Measurements from ENCODE around the gene BRCA2.

Gene BRCA2

DNA sequence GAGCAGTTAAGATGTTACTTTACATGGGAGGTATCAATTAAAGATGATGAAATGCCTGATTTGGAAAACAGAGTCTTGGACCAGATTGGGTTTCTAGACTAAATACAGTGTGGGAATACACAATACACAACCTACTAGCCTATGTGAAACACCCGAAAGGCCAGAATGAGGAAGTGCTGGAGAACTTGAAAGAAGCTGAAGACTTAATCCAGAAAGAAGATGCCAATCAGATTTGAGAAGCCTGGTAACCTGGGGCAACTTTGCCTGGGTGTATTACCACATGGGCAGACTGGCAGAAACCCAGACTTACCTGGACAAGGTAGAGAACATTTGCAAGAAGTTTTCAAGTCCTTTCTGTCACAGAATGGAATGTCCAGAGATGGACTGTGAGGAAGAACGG, 69.4 kb downstream of the BRCA2 start:
- no peak for DNase-seq

DNA sequence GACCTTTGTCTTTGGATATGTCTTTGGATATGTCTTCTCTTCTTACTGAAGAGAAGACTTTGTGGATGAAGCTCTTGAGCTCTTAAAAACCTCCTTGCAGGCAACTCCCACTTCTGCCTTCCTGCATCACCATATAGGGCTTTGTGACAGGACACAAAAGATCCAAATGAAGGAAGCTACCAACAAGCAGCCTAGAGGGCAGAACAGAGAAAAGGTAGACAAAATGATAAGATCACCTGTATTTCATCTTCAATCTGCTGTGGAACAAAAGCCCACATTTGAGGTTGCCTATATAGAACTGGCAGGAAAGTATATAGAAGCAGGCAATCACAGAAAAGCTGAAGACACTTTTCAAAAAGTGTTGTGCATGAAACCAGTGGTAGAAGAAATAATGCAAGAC, 70.1 kb downstream of the BRCA2 start:
- no peak for DNase-seq

DNA sequence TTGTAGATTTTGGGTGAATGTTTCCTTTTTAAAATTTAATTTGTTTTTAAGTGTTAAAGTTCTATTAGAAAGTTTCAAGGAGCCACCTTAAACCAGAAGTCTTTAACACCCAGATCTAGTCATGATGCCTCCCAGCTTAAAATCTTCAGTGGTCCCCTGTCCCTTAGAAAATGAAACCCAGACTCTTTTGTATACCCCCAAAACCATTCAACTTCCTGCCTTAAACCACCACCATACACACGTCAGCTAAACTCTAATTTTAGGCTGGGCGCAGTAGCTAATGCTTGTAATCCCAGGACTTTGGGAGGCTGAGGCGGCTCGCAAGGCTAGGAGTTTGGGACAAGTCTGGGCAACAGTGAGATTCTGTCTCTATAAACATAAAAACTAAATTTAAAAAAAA, 74.7 kb downstream of the BRCA2 start:
- DNase-seq = no peak

DNA sequence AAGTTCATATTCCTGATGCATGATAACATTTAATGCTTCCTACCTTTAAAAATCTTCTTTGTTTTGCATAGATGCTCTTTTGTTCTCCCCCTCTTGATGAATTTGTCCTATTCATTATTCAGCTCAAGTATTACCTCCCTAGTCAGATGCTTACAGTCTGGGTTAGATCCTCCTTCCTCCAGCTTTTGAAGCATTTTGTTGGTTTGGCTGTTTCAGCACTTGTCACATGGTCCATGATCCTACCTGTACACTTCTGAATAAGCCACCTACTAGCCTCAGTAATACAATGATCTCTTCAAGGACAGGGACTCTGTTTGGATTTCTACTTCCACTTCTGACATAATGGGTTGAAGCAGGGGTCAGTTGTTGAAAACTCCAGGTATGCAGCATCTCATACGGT, 75.2 kb downstream of the BRCA2 start:
- no peak for DNase-seq

DNA sequence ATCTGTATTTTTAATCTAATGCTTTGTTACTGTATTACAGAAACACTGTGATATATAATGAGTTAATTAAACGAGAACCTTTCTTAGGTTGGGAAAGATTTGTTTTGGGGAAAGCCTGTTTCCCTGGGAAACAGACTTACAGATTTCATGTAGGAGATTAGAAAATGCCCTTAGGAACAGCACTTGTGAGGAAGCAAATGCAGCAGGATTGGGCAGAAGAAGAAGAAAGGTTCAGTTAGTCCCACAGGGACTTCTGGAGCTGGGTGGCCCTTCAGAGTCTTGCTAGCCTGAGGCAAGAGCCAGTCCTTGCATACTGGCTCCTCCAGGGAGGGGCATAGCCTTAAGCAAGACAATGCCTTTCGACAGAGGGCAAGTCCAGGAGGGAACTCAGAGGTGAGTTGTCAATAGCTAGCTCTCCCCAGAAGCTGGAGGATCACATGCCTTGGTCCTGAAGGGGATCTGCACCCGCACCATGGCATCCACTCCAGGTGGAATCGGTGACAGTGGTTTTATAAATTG, 75.9 kb downstream of the BRCA2 start:
- DNase-seq = no peak

DNA sequence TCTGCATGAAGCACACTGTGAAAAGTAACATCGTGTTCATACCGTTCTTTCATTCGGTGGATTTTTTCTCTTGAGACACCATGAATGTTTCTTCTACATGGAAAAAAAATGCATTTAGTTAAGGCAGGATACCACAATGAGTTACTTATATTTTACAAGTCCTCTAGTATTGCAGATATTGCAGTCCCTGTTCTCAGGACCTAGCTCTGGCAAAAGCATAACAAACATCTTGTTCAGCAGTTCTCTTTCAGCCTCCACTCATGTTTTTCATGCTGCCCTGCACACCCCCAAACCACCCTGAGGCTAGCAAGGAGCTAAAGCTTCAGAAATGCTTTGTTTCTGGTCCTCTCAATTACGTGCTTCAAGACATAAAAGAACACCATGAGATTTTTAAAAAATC, 87.8 kb downstream of the BRCA2 start:
- DNase-seq = no peak

DNA sequence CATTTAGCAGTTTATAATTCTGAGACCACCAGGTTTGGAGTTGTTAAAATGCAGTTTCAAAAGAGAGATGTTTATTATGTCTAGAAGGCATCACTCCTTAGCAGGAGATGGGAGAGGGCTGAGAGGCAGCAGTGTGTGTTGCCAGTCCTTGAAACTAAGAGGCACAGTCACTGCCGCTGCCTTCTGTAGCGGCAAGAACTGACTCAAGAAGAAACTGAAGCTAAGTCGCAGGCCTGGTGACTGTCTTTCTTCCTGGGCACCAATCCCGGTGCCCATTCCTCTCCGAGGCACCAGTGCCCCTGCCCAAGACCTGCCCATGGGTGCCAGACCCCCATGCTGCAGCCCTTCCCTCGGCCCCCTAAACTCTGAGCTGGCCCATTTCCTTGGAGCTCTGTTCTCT, 92.5 kb downstream of the BRCA2 start:
- DNase-seq = no peak

DNA sequence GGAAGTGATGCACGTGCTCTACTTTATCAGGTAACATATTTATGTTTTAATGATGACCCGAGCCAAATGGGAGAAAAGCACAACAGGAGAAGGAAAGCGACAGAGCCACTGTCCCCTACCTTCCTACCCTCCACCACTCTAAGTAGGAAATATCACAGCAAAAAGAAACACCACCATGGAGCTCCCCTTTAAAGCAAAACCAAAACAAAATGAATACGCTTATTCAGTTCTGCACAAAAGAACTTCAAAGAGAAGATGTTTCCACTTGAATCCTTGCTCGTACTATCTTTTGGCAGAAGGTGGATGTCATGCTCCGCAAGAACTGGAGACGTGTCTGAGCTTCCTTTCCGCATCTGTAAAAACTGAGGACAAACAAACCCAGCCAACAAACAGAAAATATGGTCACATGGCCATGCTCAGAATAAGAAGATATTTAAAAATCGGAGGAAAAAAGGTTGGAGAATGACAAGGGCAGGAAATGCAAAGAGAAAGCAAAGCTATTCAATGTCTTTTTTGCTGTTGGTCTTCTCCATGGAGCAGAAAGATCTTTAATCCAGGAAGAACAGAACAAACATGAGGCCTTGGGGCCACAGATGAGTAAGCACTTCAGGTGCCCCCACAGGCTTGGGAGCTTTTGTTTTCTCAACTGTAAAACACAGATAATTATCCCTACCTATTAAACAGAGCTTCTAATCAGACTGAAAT, 93.1 kb downstream of the BRCA2 start:
- no peak for DNase-seq

DNA sequence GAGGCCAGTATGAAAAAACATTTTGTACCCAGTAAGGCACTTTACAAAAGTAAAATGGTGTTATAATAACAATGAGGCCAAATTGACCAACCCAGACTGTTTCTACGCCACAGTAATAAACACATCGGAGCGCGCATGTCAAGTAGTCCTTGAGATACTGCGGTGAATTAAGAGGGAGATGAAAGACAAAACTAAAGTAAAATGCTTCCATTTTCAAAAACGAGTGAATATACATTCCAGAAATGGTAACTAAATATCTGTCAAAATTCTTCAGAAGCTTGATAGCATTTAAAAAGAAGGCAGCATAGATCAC, 93.6 kb downstream of the BRCA2 start:
- DNase-seq = no peak

DNA sequence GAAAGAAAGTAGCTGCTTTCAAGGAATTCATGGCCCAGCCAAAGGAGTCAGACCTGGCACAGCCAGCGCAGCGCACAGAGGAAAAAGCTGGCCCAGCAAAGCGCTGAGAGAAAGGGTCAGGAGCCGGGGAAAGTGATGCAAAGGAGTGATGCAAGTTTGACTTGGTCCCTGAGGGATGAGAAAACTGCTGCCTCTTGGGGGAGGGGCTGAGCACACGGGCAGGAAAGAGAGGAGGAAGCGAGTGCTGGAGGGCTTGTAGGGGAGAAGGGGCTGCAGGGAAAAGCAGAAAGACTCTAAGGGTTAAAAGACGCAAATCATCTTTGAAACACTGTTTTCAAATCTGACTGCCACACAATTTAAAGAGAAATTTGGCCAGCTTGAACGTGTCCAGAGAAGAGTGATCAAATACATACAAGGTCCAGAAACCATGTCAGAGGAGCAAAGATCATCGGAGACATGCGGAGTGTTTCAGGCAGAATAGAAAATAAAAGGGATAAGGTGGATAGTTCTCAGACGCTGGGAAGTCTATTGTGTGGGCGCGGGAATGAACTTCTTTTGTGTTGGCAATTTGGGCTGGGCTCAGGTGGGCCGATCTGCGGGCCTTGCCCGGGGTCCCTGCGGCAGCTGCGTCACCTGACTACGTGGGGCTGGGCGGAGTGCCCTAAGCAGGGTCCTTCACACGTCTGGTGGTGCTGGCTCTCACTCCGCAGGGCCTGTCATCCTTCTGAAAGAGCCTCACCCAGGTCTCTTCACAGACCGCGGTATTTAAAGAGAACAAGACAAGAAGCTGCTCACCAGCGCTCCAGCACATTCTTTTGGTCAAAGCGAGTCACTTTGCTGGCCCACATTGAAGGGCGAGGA, 94.5 kb downstream of the BRCA2 start:
- no peak for DNase-seq

DNA sequence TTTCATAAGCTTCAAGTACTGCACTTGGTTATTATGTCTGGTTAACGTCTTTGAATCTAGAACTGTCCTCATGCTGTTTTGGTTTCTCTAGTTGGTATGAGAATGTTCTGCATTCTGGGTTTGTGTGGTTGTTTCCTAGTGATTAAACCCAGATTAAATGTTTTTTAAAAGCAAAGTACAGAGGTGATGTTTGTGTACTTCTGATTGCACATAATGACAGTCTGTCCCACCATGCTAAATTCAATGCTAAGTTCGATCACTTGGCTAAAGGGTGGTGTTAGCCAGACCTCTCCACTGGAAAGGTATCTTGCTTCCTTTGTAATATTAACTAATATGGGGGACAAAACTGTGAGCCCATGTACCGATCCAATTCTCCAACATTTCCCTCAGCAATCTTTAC, 98.0 kb downstream of the BRCA2 start:
- DNase-seq = no peak

DNA sequence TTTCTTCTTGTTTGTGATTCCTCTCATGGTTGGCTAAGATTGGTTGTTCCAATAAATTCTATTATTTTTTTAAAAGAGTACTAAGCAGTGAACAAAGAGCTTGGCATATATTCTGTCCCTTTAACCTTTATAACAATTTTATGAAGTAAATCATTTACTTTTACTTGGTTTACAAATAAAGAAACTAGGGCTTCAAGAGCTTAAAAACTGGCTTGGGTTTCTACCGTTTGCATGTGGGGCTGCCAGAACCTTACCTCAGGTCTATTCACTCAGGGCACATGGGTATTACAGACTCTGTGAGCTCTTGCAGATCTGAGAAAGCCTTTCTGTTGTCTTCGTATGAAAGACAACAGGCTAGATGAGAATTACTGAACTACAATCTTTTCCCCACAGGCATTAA, 99.3 kb downstream of the BRCA2 start:
- DNase-seq = no peak

DNA sequence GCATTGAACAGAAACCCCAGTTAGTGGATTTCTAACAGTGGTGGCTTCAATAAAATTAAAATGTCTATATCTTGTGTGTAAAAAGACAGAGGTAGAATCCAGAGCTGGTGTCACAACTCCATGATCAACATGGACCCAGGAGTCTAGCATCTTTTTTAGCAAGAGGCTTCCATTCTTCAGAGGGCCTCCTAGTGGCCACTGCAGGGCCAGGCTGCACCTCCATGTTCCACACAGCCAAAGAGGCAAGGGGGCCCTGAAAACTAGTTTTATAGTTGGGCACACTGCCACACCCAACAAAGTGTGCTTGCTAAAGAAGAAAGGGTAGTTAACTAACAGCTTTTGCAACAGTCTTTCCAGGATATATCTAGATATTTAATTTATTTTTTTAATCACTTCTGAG, 99.7 kb downstream of the BRCA2 start:
- no peak for DNase-seq

DNA sequence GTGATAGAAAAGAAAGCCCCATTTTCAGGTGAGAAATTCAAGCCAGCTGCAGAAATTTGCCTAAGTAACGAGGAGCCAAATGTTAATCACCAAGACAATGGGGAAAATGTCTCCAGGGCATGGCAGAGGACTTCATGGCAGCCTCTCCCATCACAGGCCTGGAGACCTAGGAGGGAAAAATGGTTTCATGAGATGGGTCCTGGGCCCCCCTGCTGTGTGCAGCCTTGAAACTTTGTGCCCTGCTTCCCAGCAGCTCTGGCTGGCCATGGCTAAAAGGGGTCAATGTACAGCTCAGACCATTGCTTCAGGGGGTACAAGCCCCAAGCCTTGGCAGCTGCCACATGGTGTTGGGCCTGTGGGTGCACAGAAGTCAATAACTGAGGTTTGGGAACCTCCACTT, 102.7 kb downstream of the BRCA2 start:
- DNase-seq = no peak

DNA sequence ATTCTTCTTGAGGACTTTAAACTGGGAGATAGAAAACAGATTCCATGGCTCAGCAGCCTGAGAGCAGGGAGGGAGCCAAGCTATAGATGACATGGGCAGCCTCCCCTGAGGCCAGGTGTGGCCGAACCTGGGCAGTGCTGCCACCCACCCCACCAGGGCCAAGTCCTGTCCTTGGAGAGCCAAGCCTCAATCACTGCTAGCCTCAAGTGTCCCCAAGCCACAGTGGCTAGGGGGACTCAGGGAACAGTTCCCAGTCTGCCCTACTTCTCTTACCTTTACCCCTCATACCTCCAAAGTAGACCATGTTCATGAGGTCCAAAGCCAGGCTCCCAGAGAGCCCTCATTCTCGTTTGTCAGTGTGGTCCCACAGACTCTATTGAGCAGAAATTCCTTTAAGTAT, 104.6 kb downstream of the BRCA2 start:
- DNase-seq = no peak

DNA sequence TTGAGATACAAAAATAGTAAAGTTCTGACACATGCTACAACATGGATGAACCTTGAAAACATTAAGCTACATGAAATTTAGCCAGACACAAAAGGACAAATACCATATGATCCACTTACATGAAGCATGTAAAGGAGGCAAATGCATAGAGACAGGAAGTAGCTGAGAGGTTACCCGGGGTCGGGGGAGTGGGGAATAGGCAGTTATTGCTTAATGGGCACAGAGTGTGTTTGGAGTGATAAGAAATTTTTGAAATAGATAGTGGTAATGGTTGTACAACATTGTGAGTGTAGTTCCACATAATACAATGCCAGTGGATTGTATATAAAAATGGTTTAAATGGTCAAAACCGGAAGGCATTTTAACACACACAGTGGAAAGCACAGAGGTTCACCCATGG, 108.3 kb downstream of the BRCA2 start:
- no peak for DNase-seq

DNA sequence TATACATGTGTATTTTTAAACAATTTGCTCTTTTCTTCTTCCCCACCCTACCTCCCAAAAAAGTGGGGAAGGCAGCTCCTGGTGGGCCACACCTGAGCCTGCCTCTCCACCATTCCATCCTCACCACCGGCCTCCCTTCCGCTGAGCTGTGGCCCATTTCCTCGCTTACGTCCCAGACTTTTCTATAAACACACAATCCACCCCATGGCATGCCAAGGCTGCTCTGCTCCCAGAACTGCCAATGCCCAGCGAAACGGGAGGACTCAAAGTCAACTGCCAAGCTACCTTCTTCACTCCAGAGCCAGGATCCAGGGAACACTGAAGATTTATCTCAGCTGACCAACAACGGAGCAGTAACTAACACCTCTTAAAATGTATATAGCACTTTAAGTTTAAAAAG, 109.8 kb downstream of the BRCA2 start:
- DNase-seq = no peak

DNA sequence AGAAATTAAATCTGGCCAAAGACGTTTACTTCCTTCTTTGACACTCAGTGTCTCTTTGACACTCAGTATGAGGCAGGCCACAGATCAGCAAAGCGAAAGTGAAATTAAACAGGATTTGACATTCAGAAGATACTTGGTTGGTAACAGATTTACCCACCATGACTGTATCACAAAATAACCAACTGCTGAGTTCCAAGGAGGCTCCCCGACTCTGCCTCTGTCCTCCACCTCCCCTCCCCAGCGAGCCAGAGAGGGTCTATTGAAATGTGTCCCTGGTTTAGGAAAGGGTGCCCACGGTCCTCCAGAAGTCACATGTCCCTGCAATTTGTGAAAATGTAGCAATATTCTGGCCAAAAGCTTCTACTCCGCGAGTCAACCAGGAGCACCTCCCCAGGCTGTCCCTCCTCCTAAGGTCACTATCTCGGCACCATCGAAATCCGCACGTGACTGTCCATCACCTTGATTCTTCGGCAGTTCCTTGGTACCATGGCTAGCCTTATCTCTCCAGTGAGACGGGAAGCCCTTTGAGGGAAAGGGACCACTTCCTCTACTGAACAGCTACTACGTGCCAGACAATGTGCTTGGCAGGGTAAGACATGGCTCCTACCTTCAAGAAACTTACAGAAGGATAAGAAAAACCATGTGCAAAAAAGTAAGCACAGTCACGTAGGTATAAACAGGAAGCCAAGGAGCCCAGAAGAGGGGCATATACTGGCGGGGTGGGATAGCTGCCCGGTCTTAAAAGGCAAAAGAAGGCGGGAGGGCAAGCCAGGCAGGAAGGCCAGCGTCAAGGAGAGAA, 111.1 kb downstream of the BRCA2 start:
- no peak for DNase-seq

DNA sequence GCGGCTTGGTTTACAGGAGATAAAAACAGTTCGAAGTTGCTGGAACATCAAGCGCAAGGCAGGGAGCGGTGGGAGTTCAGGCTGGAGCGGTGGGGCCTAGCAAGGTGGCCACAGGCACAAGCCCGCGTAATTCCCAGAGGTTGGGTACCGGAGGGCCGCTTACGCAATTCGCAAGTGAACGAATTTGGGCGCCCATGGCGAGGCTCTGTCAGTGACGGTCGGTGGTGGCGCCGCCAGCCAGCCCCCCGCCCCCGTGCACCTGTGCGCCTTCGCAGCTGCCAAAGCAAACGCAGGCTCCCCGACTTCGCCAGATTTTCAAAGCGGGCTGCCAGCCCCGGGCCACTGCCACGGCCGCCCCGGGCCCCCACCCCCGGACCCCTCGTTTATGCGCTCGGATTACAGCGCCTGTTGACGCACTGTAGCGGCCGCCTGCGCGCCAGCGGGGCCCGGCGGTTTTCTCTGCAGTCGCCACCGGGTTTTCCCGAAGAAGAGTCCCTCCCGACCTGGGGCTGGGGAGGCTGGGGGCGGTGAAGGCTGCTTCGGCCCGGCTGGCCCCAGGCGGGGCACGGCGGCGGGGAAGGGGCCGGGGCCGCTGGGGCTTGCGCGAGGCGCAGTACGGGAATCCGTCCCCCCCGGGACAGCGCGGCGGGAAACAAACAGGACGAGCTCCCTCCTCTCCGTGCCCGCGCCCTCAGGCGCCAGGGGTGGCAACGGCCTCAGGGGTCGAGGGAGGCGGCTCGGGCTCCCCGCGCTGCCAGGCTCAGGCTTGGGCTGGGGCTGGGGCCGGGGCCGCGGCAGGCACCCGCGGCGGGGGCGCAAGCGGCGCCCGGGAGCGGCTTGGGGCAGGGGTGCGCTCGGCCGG, 111.9 kb downstream of the BRCA2 start:
- DNase-seq = no peak

DNA sequence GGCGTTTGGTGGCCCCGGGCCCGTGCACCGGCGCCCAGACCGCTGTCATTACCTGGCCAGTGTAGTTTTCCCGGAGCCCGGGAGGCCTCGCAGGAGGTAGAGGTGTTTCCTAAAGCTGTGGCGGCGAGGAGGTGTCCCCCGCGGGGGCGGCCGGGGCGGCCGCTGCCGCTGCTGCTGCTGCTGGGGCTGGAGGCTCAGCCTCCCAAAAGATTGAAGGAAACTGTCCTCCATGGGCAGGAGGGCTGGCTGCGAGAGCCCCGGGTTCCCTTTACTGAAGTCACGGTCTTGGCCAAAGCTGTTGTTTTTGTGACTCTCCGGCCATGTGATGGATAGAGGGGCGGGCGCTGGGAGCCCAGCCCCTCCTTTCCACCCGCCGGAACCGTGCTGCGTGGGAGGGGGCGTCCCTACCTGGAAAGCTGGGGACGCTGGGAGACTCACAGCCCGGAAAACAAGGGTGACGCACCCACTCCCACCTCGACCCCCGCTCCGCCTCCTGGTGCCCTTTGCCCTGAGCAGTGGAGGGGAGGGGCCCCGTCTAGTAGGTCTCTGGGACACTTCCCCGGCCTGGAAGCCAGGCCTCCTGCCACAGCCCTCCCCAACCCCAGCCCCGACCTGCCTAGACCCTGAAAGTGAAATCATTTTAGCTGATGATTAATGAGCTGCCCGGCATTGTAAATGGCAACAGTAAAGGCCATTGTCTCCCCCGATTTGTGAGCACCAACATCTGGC, 112.7 kb downstream of the BRCA2 start, which contains the start of gene N4BP2L1:
Gene N4BP2L1 (minus strand): TSS at position 279 of the 729 bp plus-strand sequence. CDS start 48 bp downstream, at position 231.
- DNase-seq = no peak

DNA sequence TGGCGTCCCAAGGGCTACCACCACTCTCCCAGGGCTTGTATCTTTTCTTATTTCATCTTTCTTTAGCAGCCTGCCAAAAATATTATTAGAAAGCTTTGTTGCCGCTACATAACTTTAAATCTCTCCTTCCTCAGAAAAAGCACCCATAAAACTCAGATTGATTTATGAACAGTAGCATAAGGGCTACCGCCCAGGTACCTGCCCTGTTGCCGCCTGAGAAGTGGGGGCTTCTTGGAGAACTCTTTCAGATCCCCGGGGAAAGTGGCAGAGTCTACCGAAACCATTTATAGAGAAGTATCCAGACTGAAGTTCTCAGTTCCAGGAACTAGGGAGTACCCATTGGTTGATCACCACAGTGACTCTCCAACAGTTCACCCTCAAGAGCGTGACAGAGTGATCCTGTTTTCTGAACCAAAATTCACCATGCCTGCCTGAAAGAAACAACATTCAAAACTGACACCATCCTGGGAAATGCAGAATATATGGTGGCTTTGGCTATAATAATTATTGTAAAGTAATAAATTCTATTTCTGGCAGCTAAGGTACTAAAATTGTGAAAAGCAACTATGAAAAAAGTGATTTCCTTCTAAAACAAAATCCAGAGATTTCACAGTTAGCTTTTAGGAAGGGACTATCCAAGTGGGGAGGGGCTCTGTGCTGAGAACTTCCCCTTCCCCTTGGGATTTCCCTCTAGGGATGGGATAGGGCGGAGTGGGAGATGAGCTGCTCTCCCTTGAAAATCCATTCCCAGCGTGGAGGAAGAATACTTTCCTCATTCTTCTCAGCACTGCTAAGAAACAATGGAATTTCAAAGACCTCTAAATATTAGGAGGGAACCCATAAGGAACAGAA, 113.5 kb downstream of the BRCA2 start:
- no peak for DNase-seq
